Activated CD4-positive, alpha-beta memory T cell treated with anti-CD3 and anti-CD28 coated beads for 36 hours (primary cell): ENCODE measurements around the gene FAM110A. TPM values are rescaled to one million over a fixed set of nuclear protein-coding genes. Genes with fewer than 3 reads are reported as not detected.
"Not testable (repeated sequence)": the region's sequence is repeated elsewhere in the genome, so short reads cannot be mapped to it uniquely, and the experiment has no call there.

Experiments
- CTCF ChIA-PET: fragments of 350-600 bp; sonication (Branson Sonifier 250); formaldehyde crosslinking; loops from one replicate; lab custom pipeline; 2021; ENCODE audit warnings: antibody characterized with exemption, inconsistent platforms; lab: Charles Lee
- POLR2A ChIA-PET: fragments of 350-600 bp; sonication (Branson Sonifier 250); formaldehyde crosslinking; loops from one replicate; lab custom pipeline; 2021; ENCODE audit warnings: antibody characterized with exemption; lab: Charles Lee
- DNase-seq: peaks from one replicate; pipeline ENCODE4 v3.0.0-alpha.2; 2020
- H3K27ac Mint-ChIP-seq: one replicate; pipeline ENCODE4 v1.8.0; 2021; ENCODE audit warnings: mixed read lengths
- H3K27me3 Mint-ChIP-seq: one replicate; pipeline ENCODE4 v1.8.0; 2021; ENCODE audit warnings: mixed read lengths
- H3K36me3 Mint-ChIP-seq: one replicate; pipeline ENCODE4 v1.8.0; 2021; ENCODE audit warnings: mixed read lengths
- H3K4me1 Mint-ChIP-seq: one replicate; pipeline ENCODE4 v1.8.0; 2021; ENCODE audit warnings: low read depth, mixed read lengths
- H3K4me3 Mint-ChIP-seq: one replicate; pipeline ENCODE4 v1.8.0; 2021; ENCODE audit warnings: mild to moderate bottlenecking, mixed read lengths
- H3K9me3 Mint-ChIP-seq: one replicate; pipeline ENCODE4 v1.8.0; 2021; ENCODE audit warnings: mixed read lengths
- intact Hi-C: fragments of 100-400 bp; cut with micrococcal nuclease; formaldehyde crosslinking; loops from one replicate; pipeline ENCODE4 v1.15.1; 2023
- total RNA-seq, 2 experiments: library from RNA; stranded (reverse); gene quantifications; one replicate each; pipeline ENCODE4 v1.2.3, GENCODE V29; 2021

The FAM110A gene
- 10 to 100 TPM; 18.0 to 20.1 TPM for total RNA-seq

DNA sequence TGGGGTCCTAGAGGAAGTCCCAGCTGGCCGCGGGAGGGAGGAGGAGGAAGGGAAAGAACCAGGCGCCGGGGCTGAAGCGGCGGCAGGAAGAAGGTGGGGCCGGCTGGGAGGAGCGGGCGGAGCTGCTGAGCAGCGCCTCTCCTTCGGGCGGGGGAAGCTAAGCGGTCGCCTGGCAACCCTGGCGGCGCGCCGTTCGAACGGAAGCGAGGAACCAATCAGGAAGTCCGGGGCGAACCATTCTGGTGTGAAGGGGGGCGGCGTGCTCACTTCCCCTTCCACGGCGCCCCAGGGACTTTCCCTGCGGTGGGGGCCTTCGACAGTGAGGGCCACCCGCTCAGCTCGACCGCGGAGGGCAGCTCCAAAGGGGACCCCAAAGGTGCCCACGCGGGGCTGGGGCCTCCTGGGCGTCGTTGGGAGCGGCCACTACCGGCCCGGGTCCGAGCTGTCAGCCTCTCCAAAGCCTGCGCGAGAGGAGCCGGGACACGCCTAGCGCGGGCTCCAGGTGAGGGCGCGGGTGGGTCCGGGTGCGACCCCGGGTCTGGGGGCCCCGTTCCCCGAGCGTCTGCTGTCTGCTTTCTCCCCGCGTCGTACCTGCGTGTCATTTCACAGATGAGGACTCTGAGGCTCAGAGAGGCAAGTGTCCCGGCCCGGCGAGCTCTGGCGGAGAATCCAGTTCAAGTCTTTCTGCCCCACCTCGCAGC lies at the start of gene FAM110A:
Gene FAM110A (plus strand): TSS at position 266 of the 701 bp plus-strand sequence. CDS start 11,090 bp downstream, outside the sequence.
- DNase-seq = peak; percentile 97
- H3K9me3 Mint-ChIP-seq = no peaks in the 10 kb centered on the region
- H3K4me1 Mint-ChIP-seq = peaks cover 37% of the 10 kb centered on the region
- POLR2A ChIA-PET = interaction anchor here (1.3 to 1.9 kb wide), 3 partner anchors 9 to 13 kb away, joined by 3 to 7 read pairs (median 5); no protein-coding TSS in a partner anchor
- CTCF ChIA-PET = interaction anchor here (0.8 to 3.4 kb wide), 10 partner anchors 10 to 275 kb away, joined by 3 to 18 read pairs (median 5); no protein-coding TSS in a partner anchor
- H3K36me3 Mint-ChIP-seq = peaks cover 5% of the 10 kb centered on the region
- H3K4me3 Mint-ChIP-seq = peak within 1 kb of the TSS; percentile 92
- H3K27ac Mint-ChIP-seq = peak within 1 kb of the TSS; percentile 72
- intact Hi-C loops = loop anchor here (1.0 to 10.0 kb wide), 6 partner anchors 13 to 561 kb away; partner anchors contain the start of genes CSNK2A1, FKBP1A and PSMF1
- H3K27me3 Mint-ChIP-seq = no peaks in the 10 kb centered on the region

DNA sequence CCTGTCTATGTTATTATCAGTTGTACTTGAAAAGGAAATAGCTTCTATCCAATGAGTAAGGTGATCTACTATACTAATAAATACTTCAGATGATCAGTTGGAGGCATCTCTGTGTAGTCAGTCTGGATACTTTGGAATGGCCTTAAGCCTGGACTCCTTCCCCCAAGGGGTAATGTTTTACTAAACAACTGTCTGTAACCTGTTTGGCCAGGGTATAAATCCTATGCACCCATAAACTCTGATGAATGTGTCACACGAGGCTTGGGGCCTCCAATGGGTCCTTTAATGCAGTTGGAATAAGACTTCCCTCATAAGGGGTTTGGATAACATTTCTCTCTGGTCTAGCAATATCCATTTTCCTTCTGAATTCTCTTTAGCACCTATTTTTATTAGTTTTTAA lies 45.7 kb upstream of the FAM110A start:
- no peak overlapping the region for H3K27ac Mint-ChIP-seq
- peaks cover 31% of the 10 kb centered on the region for H3K9me3 Mint-ChIP-seq
- DNase-seq = no peak
- peaks cover 7% of the 10 kb centered on the region for H3K36me3 Mint-ChIP-seq
- CTCF ChIA-PET = no interaction called here
- H3K4me1 Mint-ChIP-seq = no peaks in the 10 kb centered on the region
- peaks cover 37% of the 10 kb centered on the region for H3K27me3 Mint-ChIP-seq
- H3K4me3 Mint-ChIP-seq = no peak overlapping the region
- intact Hi-C loops = no loop called here
- POLR2A ChIA-PET = no interaction called here

DNA sequence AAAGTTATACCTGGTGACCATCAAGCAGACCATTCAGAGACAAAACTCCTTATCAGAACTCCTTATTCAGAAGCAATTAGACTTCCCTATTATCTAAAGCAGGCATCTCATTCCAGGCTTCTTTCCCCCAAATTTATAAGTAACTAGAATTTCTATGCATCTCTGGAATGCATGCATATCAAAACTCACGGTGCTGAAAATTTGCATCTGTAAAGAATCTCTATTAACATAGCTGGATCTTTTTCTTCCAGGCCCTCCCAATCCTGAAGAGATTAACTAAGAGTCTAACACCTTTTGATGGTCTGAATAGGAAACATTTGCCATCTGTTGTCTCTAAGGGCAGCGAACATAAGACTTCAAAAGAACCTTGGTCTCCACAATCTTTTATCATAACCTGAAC lies 42.5 kb upstream of the FAM110A start:
- Mint-ChIP-seq H3K4me3 (no peak overlapping the region), H3K9me3 (peaks cover 12% of the 10 kb centered on the region)

DNA sequence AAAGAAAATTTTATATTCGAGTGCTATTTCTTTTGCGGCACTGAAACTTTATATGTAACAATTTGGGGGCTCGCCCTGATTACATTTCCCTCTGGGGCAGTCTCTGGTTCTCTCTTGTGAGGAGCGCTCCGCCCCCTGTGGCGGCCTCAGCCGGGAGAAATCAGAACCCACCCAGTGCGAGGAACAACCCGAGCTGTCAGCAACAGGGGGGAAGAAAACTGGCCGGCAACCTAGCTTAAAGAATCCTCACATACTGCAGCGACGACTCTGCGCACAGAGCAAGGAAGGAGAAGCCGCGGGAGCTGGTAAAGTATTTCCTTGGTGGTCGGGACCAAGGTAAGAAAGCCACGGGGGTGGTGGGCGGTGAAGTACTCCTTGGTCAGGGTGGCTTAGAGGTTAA lies 41.3 kb upstream of the FAM110A start:
- DNase-seq = no peak
- intact Hi-C loops = no loop called here
- H3K27me3 Mint-ChIP-seq = peaks cover 37% of the 10 kb centered on the region
- no peak overlapping the region for H3K27ac Mint-ChIP-seq
- peaks cover 3% of the 10 kb centered on the region for H3K36me3 Mint-ChIP-seq
- peaks cover 12% of the 10 kb centered on the region for H3K9me3 Mint-ChIP-seq
- ChIA-PET POLR2A (no interaction called here), CTCF (no interaction called here)
- H3K4me1 Mint-ChIP-seq = no peaks in the 10 kb centered on the region
- H3K4me3 Mint-ChIP-seq = no peak overlapping the region

More for the DNA sequence above, 42.5 kb upstream of the FAM110A start:
- intact Hi-C loops = no loop called here
- H3K36me3 Mint-ChIP-seq = peaks cover 3% of the 10 kb centered on the region
- DNase-seq = no peak
- ChIA-PET CTCF (no interaction called here), POLR2A (no interaction called here)
- peaks cover 42% of the 10 kb centered on the region for H3K27me3 Mint-ChIP-seq
- H3K27ac Mint-ChIP-seq = no peak overlapping the region
- no peaks in the 10 kb centered on the region for H3K4me1 Mint-ChIP-seq

DNA sequence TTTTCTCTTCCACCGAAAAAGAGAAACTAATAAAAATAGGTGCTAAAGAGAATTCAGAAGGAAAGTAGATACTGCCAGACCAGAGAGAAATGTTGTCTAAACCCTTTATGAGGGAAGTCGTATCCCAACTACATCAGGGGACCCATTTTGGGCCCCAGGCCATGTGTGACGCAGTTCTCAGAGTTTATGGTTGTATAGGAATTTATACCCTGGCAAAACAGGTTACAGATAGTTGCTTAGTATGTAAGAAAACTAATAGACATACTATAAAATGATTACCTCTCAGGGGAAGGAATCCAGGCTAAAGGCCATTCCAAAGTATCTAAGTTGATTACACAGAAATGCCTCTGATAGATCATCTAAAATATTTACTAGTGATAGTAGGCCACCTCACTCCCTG lies 36.6 kb upstream of the FAM110A start:
- no peak for DNase-seq
- ChIA-PET CTCF (no interaction called here), POLR2A (no interaction called here)
- H3K4me3 Mint-ChIP-seq = no peak overlapping the region
- H3K4me1 Mint-ChIP-seq = no peaks in the 10 kb centered on the region
- no peak overlapping the region for H3K27ac Mint-ChIP-seq
- H3K9me3 Mint-ChIP-seq = peaks cover 9% of the 10 kb centered on the region
- intact Hi-C loops = no loop called here
- H3K27me3 Mint-ChIP-seq = peaks cover 21% of the 10 kb centered on the region
- peaks cover under 1% of the 10 kb centered on the region for H3K36me3 Mint-ChIP-seq

DNA sequence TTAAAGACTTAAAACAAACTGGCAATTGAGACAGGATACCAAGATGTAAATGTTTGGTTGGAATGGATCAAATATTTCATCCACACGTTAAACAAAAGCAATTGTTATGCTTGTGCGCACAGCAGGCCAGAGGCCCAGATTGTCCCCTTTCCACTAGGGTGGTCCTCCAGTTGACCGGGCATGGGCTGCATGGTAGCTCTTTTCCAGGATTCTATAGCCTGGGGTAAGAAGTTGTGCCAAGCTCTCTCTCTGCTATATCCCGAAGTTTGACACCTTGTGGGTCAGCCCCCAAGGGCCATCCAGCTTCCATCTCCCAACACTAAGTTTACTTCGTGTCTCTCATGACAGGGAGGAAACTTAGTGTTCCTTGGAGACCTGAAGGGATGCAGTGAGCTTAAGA lies 34.8 kb upstream of the FAM110A start:
- H3K4me1 Mint-ChIP-seq, intact Hi-C loops, CTCF ChIA-PET, POLR2A ChIA-PET, H3K27ac Mint-ChIP-seq, H3K36me3 Mint-ChIP-seq, H3K4me3 Mint-ChIP-seq, H3K9me3 Mint-ChIP-seq, DNase-seq: not testable (repeated sequence)
- H3K27me3 Mint-ChIP-seq = peaks cover 17% of the 10 kb centered on the region

DNA sequence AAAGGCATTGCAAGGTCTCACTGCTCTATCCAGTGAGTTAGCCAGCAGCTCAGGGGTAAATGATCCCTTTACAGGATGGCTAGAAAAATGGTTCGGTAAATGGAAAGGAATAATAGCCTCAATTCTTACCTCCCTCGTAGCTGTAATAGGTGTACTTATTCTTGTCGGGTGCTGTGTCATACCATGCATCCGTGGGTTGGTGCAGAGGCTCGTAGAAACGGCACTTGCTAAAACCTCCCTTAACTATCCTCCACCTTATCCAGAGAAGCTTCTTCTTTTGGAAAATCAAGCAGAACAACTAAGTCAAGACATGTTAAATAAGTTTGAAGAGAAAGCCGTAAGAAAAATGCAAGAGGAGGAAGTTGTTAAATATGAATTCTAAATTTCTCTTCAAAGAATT lies 33.5 kb upstream of the FAM110A start:
- H3K4me3 Mint-ChIP-seq, H3K4me1 Mint-ChIP-seq, H3K27ac Mint-ChIP-seq, POLR2A ChIA-PET, DNase-seq, intact Hi-C loops, H3K9me3 Mint-ChIP-seq, H3K36me3 Mint-ChIP-seq: not testable (repeated sequence)
- CTCF ChIA-PET = interaction anchor here (1.1 kb wide), 1 partner anchor 412 kb away, joined by 3 read pairs; no protein-coding TSS in a partner anchor
- H3K27me3 Mint-ChIP-seq = peaks cover 17% of the 10 kb centered on the region

DNA sequence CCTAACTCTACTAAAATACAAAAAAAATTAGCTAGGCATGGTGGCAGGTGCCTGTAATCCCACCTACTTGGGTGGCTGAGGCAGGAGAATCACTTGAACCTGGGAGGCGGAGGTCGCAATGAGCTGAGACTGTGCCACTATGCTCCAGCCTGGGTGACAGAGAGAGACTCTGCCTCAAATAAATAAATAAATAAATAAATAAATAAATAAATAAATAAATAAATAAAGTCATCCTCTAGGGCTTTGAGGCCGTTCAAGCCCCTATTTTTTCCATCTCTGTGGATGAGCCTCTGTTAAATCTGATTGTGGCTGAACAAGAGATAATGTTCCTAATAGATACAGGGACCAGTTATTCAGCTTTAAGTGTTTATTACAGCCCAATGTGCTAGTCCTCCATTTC lies 31.8 kb upstream of the FAM110A start:
- Mint-ChIP-seq H3K27me3 (peaks cover 11% of the 10 kb centered on the region), H3K9me3 (peaks cover 7% of the 10 kb centered on the region), H3K4me3 (no peak overlapping the region), H3K4me1 (no peaks in the 10 kb centered on the region), H3K36me3 (peaks cover 2% of the 10 kb centered on the region), H3K27ac (no peak overlapping the region)
- ChIA-PET CTCF (interaction anchor here (1.7 kb wide), 1 partner anchor 155 kb away, joined by 7 read pairs; no protein-coding TSS in a partner anchor), POLR2A (no interaction called here)
- intact Hi-C loops = no loop called here
- DNase-seq = no peak

DNA sequence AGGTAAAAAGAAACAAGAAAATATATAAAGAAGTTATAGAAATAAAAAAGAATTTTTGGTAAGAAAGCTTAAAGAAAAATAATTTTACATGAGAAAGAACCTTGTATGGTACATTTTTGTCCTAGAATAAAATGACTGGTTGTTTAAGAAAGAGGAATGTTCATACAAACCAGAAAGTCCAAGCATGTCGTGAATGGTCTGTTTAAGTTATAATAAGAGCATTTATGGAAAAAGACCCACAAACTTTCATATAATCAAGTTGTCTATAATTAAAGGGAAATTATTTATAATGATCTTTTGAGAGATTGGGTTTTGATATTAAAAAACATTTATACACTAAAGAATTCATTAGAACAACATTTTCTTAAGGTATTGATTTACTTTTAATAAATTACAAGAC lies 27.8 kb upstream of the FAM110A start:
- CTCF ChIA-PET = interaction anchor here (1.3 to 1.8 kb wide), 3 partner anchors 10 to 45 kb away, joined by 3 to 5 read pairs (median 4); no protein-coding TSS in a partner anchor
- Mint-ChIP-seq H3K27ac (no peak overlapping the region), H3K36me3 (peaks cover 2% of the 10 kb centered on the region), H3K9me3 (peaks cover 7% of the 10 kb centered on the region), H3K27me3 (peaks cover 4% of the 10 kb centered on the region), H3K4me1 (no peaks in the 10 kb centered on the region), H3K4me3 (no peak overlapping the region)
- POLR2A ChIA-PET = no interaction called here
- DNase-seq = no peak
- intact Hi-C loops = no loop called here

DNA sequence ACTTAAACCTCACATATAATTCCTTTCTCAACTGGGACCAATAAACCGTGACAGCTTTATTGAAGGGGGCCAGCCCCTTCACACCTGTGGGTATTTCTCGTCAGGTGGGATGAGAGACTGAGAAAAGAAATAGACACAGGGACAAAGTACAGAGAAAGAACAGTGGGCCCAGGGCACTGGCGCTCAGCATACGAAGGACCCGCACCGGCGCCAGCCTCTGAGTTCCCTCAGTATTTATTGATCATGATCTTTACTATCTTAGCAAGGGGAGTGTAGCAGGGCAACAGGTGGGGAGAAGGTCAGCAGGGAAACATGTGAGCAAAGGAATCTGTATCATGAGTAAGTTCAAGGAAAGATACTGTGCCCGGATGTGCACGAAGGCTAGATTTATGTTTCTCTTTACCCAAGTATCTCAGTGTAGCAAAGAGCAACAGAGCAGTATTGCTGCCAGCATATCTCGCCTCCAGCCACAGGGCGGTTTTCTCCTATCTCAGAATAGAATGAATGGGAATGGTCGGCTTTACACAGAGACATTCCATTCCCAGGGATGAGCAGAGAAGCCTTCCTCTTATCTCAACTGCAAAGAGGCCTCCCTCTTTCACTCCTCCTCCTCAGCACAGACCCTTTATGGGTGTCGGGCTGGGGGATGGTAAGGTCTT lies 21.6 kb upstream of the FAM110A start:
- H3K9me3 Mint-ChIP-seq, H3K4me1 Mint-ChIP-seq, H3K4me3 Mint-ChIP-seq, DNase-seq, POLR2A ChIA-PET, H3K36me3 Mint-ChIP-seq, intact Hi-C loops, H3K27ac Mint-ChIP-seq: not testable (repeated sequence)
- H3K27me3 Mint-ChIP-seq = peaks cover 20% of the 10 kb centered on the region
- CTCF ChIA-PET = interaction anchor here (4.0 kb wide), 1 partner anchor 144 kb away, joined by 25 read pairs; no protein-coding TSS in a partner anchor

DNA sequence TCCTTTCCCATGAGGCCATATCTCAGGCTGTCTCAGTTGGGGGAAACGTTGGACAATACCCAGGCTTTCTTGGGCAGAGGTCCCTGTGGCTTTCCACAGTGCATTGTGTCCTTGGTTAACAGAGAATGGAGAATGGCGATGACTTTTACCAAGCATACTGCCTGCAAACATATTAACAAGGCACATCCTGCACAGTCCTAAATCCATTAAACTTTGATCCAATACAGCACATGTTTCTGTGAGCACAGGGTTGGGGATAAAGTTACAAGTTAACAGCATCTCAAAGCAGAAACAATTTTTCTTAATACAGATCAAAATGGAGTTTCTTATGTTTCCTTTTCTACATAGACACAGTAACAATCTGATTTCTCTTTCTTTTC lies 21.1 kb upstream of the FAM110A start:
- DNase-seq, H3K36me3 Mint-ChIP-seq, H3K4me3 Mint-ChIP-seq, H3K4me1 Mint-ChIP-seq, H3K9me3 Mint-ChIP-seq, H3K27ac Mint-ChIP-seq, POLR2A ChIA-PET, intact Hi-C loops, CTCF ChIA-PET: not testable (repeated sequence)
- H3K27me3 Mint-ChIP-seq = peaks cover 20% of the 10 kb centered on the region

DNA sequence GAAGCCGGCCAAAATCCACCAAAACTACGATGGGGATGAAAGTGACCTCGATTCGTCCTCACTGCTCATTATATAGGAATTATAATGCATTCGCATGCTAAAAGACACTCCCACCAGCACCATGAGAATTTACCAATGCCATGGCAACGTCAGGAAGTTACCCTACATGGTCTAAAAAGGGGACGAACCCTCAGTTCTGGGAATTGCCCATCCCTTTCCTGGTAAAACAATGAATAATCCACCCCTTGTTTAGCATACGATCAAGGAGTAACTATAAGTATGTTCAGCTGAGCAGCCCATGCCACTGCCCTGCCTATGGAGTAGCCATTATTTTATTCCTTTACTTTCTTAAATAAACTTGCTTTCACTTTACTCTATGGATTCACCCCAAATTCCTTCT lies 20.1 kb upstream of the FAM110A start:
- ChIA-PET POLR2A (no interaction called here), CTCF (no interaction called here)
- intact Hi-C loops = no loop called here
- no peaks in the 10 kb centered on the region for H3K9me3 Mint-ChIP-seq
- no peak for DNase-seq
- no peaks in the 10 kb centered on the region for H3K4me1 Mint-ChIP-seq
- no peak overlapping the region for H3K4me3 Mint-ChIP-seq
- H3K27me3 Mint-ChIP-seq = peaks cover 20% of the 10 kb centered on the region
- H3K36me3 Mint-ChIP-seq = no peaks in the 10 kb centered on the region
- no peak overlapping the region for H3K27ac Mint-ChIP-seq
